Fibroblast of pulmonary artery (primary cell): Measurements from ENCODE around the gene CLASP1.

Source experiments
- DNase-seq: peaks from one replicate; pipeline ENCODE4 v3.0.0-alpha.2; 2010; ENCODE audit warnings: low read depth
- H3K4me3 ChIP-seq: replicated peaks from 2 replicates; pipeline ENCODE4 v1.5.1; 2011; ENCODE audit warnings: low read depth, mild to moderate bottlenecking, control low read depth, low read length, moderate library complexity
- TF ChIP-seq, protein P1 (sequence below): IDR thresholded peaks from 2 replicates; pipeline ENCODE4 v1.5.1; 2011; ENCODE audit warnings: mild to moderate bottlenecking, control low read depth, low read length, inconsistent platforms; ENCODE audit errors: missing control alignments

Gene CLASP1

DNA sequence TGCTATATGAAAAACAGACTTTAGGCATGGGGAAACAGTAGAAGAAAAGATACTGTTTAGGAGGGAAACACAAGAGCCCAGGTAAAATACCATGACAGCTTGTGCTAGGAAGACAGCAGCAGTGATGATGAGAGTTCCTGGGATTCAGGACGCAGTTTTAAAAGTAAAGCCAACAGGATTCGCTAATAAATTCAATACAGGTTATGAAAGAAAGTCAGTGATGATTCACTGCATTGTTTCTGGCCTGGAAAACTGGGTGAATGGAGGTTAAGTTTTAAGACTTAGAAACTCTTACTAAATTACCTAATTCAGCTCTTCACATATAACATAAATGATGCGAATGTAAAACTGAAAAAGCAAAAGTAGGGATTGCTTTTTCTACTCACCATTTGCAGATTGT lies 146.5 kb downstream of the CLASP1 start:
- TF ChIP-seq, protein P1, sequence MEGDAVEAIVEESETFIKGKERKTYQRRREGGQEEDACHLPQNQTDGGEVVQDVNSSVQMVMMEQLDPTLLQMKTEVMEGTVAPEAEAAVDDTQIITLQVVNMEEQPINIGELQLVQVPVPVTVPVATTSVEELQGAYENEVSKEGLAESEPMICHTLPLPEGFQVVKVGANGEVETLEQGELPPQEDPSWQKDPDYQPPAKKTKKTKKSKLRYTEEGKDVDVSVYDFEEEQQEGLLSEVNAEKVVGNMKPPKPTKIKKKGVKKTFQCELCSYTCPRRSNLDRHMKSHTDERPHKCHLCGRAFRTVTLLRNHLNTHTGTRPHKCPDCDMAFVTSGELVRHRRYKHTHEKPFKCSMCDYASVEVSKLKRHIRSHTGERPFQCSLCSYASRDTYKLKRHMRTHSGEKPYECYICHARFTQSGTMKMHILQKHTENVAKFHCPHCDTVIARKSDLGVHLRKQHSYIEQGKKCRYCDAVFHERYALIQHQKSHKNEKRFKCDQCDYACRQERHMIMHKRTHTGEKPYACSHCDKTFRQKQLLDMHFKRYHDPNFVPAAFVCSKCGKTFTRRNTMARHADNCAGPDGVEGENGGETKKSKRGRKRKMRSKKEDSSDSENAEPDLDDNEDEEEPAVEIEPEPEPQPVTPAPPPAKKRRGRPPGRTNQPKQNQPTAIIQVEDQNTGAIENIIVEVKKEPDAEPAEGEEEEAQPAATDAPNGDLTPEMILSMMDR: no peak
- H3K4me3 ChIP-seq: no peak overlapping the region
- peak; percentile 43 for DNase-seq

DNA sequence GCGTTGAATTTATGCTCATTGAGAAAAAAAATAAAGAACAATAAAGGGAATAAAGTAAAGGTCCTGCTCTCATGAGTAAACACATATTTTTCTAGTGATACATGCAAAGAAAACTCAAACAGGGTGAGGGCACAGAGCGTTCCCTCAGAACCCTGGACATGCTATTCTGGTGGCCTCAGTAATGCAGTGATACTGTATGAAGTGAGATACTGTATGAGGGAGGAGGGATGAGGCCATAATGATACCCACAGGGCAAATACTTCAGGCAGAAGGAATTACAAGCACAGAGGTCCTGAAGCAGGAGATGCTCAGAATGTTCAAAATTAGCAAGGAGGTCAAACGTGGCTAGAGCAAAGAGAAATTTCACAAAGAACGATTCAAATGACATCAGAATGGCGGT lies 147.0 kb downstream of the CLASP1 start:
- H3K4me3 ChIP-seq: no peak overlapping the region
- peak; percentile 67 for DNase-seq
- TF ChIP-seq, protein P1: no peak

DNA sequence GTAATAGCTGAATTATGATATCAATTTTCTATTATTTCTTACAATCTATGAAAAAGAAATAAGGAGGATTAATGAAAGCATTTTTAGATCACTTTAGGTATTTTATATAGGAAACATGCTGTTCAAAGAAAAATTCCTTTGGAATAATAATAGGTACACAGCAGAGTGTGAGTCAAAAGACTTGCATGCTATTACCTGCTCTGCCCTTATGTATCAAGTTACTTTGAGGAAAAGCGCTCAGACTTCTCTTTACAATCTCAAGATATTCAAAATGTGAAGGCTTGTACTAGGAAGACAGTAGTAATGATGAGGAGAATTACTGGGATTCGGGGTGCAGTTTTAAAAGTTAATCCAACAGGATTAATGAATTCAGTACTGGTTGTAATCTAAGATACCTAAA lies 147.7 kb downstream of the CLASP1 start:
- no peak overlapping the region for H3K4me3 ChIP-seq
- DNase-seq: no peak
- TF ChIP-seq, protein P1: no peak

DNA sequence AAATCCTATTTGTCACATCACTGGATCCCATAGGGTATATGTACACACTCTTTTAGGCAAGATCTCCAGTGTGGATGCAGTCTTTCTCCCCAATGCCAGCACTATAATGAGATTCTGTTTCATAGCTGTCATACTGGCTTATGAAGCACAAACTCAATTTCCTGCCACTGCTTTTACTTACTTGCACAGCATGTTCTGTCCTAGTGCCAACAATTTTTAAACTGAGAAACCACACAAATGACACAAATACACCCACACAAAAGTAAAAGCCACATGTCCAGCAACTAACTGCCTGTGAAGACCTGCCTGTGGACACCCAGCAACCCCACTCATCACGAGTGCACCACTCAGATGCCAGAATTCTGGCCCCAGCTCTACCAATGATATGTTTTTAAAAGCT lies 148.2 kb downstream of the CLASP1 start:
- H3K4me3 ChIP-seq: no peak overlapping the region
- peak; percentile 70 for DNase-seq
- TF ChIP-seq, protein P1: no peak

DNA sequence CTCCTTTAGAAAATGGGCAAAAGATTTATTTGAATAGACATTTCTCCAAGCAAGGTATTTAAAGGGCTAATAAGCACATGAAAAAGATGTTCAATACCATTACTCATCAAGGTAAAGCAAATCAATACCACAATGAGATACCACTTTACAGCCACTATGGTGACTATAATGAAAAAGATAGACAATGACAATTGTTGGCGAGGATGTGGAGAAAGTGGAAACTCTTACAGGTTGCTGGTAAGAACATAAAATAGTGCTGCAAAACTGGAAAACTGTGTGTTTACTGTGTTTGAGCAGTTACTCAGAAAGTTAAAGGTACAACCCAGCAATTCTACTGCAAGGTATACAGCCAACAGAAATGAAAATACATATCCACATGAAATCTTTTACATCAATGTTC lies 150.5 kb downstream of the CLASP1 start:
- no peak overlapping the region for H3K4me3 ChIP-seq

DNA sequence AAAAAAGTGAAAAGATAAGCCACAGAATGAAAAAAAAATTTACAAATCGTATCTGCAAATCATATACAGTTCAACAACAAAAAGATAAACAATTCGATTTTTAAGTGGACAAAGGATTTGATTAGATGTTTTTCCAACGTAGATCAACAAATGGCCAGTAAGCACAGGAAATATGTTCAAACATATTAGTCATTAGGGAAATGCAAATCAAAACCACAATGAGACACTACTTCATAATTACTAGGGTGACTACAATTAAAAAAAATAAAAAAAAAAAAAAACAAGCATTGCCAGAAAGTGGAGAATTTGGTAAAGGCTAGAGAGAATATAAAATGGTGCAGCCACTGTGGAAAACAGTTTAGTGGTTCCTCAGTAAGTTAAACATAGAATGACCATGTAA lies 156.9 kb downstream of the CLASP1 start:
- H3K4me3 ChIP-seq: no peak overlapping the region
- TF ChIP-seq, protein P1: no peak

More for the DNA sequence above, 150.5 kb downstream of the CLASP1 start:
- DNase-seq: no peak
- TF ChIP-seq, protein P1: no peak

DNA sequence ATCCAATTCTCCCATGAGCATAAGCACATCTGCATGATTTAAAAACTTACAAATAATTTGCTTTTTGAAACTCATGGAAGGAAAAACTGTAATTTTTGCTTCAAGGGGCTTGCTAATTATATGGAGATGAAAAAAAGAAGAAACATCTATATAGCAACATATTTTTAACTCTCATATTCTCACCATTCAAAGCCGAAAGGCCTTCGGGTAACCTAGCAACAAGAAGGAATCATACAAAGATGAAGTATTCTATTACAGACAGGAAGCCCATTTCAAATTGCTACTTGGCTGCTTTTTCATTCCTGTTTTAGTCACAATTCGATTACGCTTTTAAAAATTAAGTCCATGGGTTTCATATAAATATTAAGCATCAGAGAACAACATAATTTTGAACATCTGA lies 157.7 kb downstream of the CLASP1 start:
- TF ChIP-seq, protein P1: no peak
- H3K4me3 ChIP-seq: no peak overlapping the region
- no peak for DNase-seq

More for the DNA sequence above, 156.9 kb downstream of the CLASP1 start:
- DNase-seq: no peak
